Measurements from ENCODE around the gene ZBTB24. TPM values are rescaled to one million over a fixed set of nuclear protein-coding genes. Genes with fewer than 3 reads are reported as not detected.

ZBTB24 gene
- total RNA-seq, 1 experiment from 2014 or later = 13.4 TPM

DNA sequence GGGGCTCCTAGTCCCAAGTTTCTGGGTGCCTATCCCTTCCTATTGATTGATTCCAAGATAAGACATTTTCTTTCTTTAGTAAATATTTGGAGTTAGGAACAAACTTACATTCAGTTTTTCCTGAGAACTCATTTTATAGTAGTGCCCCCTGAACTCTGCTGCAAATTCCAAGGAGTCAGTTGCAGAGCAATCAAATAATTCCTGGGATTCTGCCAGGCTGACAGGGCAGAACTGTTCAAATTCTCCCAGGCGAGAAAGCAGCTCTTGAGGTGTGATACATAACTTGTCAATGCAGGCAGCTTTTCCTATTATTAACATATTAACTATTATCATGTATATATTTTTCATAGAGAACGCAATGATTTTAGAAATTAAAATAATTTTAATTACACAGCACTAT lies 15.9 kb upstream of the ZBTB24 start:
- no peak for DNase-seq (ENCODE audit: low read depth)

DNA sequence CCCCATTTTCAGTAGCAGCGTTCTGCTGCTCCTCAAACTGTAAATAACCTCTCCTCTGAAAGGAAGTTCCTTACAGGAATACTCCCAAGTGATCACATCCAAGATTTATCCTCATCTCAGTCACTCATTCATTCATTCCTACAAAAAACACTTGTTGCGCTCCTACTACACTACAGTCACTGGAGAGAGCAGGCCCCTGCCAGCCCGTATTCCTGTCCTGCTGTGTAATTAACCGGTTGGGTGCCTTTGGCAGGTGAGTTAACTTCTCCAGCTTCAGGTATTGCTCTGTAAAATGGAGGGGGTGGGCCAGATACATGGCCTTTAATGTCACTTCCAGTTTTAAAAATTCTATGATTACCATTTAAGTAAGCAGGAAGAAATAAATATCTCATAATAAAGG lies 15.0 kb upstream of the ZBTB24 start:
- no peak for DNase-seq (ENCODE audit: low read depth)

DNA sequence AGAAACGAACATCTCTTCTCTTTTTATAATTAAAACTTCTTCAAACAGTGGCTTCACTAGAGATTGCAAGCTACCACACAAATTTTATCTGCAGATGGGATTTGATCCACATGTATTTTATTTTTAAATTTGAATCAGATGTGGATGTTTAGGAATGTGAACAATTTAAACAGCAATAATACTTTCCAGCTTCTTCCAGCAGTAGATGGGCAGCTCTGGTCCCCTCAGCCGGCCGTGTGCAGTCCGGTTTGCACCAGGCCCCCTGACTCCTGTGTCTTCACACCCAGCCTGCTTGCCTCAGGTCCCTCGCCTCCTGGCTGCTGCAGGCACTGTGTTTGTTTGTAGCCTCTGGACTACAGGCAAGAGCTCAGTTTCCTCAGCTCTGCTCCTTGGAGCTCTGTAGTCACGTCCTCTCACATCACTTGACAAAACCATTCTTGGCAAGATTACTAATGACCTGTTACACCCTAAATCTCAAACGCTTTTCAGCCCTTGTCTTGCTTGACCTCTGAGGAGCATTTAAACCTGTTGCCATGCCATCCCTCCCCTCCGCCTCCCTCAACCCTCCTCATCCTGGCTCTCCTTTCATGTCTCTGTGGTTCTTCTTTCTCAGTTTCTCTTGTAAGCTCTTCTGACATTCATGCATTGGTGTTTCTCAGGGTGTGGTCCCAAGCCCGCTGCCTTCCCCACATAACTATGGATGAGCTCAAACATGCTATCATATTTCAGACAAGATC lies 13.2 kb upstream of the ZBTB24 start:
- DNase-seq (ENCODE audit: low read depth) = no peak

GRCh38 chr6:109493865-109494264 lies 10.8 kb upstream of the ZBTB24 start:
- no peak for DNase-seq (ENCODE audit: low read depth)

GRCh38 chr6:109491207-109491938 lies 8.4 kb upstream of the ZBTB24 start:
- DNase-seq (ENCODE audit: low read depth) = peak; percentile 72

- no peak for DNase-seq (ENCODE audit: low read depth)
Observed at GRCh38 chr6:109490713-109491112, 7.7 kb upstream of the ZBTB24 start.

DNA sequence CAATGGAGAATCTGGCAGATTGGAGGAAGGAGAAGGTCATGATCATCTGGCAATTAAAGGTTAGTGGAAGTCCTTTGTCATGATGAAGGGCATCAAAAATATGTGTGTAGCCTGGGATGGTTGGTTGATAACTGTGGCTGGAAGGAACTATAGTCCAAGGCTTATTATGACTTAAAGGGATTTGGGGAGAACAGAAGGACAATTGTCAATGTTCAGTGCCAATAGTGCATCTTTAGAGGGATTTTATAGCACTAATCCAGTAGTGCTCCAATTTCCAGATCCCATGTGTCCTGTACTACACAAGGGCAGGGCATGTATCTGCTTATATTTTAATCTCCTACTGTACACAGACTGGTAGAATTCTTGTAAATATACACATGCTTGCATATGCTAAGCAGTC lies 5.0 kb upstream of the ZBTB24 start:
- no peak for DNase-seq (ENCODE audit: low read depth)

DNA sequence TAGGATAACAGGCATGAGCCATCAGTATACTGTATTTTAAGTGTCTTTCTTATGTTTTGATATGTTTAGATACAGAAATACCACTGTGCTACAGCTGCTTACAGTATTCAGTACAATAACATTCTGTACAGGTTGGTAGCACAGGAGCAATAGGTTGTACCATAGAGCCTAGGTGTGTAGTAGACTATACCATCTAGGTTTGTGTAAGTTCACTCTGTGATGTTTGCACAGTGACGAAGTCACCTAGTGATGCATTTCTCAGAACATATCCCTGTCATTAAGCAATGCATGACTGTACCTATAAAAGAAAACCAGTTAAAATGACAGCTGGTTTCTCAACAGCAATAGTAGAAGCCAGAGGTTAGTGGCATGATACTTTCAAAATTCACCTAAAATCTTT lies 3.0 kb upstream of the ZBTB24 start:
- no peak for DNase-seq (ENCODE audit: low read depth)

DNA sequence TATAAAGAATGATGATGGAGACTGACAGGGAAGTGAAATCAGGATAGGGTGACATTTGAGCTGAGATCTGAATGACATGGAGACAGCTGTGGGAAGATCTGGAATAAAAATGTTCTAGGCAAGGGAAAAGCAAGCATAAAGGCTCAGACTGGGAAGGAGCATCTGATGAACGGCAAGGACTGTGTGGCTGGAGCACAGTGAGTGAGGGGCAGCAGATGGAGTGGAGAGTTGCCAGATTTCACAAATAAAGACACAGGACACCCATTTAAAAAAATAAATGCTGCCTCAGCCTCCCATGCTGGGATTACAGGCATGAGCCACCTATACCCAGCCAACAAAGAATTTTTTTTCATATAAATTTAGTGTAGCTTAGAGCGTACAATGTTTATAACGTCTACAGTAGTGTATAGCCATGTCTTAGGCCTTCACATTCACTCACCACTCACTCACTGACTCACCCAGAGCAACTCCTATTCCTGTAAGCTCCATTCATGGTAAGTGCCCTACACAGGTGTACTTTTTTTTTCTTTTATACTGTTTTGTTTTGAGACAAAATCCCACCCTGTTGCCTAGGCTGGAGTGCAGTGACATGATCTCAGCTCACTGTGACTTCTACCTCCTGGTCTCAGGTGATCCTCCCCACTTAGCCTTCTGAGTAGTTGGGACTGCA lies 2.4 kb upstream of the ZBTB24 start:
- no peak for DNase-seq (ENCODE audit: low read depth)

- DNase-seq (ENCODE audit: low read depth) = no peak
Observed at GRCh38 chr6:109484122-109484521, 1.1 kb upstream of the ZBTB24 start.

- DNase-seq (ENCODE audit: low read depth) = no peak
Observed at GRCh38 chr6:109483735-109484057, 677 bp upstream of the ZBTB24 start.

DNA sequence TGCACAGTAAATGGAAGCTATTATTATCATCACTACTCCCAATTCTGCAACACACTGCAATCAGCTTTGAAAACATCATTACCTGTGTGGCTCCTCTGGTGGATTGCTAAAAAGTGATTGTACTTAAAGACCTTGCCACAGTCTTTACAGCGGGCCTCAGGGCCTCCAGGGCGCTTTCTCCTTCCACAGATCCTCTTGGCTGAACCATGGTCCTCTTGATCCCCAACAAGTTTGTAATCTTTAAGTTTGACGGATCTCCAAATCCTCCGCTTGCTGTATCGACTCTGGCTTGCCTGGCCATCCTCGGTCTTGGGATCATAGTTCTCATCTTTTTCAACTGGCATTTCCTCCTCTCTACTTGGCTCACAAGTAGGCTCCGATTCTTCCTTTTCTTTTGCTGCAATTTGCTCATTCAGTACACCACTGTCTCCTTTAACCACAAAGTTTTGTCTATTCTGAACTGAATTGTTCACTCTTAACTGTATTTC lies 2.0 kb downstream of the ZBTB24 start:
- no peak for DNase-seq (ENCODE audit: low read depth)

- no peak for DNase-seq (ENCODE audit: low read depth)
Observed at GRCh38 chr6:109478841-109479624, 4.0 kb downstream of the ZBTB24 start.

DNA sequence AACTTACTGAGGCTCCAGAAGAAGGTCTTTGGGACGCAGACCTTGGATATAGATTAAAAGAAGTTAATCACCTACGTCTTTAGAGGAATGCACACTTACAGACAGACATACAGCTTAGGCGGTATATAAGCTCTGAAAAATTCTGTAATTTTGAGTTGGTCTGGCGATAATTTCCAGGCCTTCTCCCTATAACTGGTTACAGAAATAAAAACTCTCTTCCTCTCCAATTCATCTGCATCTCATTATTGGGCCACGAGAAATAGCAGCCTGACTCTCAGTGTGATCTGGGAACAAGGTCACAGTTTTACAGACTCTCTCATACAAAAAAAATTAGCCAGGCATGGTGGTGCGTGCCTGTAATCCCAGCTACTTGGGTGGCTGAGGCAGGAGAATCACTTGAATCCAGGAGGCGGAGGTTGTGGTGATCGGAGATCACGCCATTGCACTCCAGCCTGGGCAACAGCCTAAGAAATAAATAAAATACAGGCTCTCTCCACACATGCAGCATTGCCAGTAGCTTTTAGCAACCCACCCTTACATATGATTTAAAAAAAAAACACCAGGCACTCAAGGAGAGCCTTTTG lies 4.7 kb downstream of the ZBTB24 start:
- no peak for DNase-seq (ENCODE audit: low read depth)

- no peak for DNase-seq (ENCODE audit: low read depth)
Observed at GRCh38 chr6:109477725-109478124, 5.3 kb downstream of the ZBTB24 start.

GRCh38 chr6:109477184-109477583 lies 5.8 kb downstream of the ZBTB24 start:
- no peak for DNase-seq (ENCODE audit: low read depth)

GRCh38 chr6:109475625-109476024 lies 7.4 kb downstream of the ZBTB24 start:
- no peak for DNase-seq (ENCODE audit: low read depth)

GRCh38 chr6:109474995-109475394 lies 8.0 kb downstream of the ZBTB24 start:
- DNase-seq (ENCODE audit: low read depth) = no peak

GRCh38 chr6:109473120-109473519 lies 9.9 kb downstream of the ZBTB24 start:
- no peak for DNase-seq (ENCODE audit: low read depth)

DNA sequence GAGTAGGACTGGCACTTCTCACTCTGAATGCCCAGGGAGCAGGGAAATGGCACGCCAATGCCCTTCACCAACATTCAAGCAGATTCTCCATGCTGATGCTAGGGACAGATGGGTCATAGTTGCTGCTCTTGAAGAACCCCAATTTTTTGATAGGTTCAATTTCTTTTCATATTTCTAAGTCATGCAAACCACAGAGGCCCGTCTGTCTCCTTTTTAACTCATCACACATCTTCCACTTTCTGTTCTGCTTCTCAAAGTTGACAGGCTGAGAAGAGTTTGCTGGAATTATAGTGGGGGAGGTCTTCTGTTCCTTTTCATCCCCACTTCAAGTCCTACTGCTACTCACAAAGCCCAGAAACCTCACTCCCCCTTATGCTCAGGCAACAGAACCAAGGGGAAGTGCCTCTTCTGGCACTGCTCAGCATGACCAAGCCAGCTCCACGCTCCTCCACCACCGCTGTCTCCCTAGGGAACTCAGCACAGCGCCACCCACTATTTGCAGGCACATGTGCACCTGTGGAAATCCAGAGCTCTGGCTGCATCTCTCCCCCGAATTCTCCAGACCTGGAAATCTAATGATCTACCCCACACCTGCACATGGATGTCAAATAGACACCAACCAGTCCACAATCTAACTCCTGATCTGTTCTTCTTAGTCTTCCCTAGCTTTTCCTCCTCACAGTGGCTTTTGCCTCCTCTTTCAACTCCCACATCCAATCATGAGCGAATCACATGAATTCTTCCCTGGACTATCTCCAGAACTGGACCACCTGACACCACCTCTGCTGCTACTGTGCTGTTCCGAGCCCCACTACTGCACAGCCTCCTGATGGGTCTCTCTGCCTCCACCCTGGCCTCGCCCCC lies 10.7 kb downstream of the ZBTB24 start:
- DNase-seq (ENCODE audit: low read depth) = no peak

All from M059J (cell line).